Hair follicular keratinocyte (primary cell): Measurements from ENCODE around the gene GLIPR2. TPM values are rescaled to one million over a fixed set of nuclear protein-coding genes. Genes with fewer than 3 reads are reported as not detected.

Experiments
- total RNA-seq: library from RNA; depleted of rRNA; stranded (reverse); fragments of >200 nt; gene quantifications from 2 replicates; pipeline ENCODE4 v1.2.3, GENCODE V29; 2015

Gene GLIPR2
- total RNA-seq, result 0.86 and 1.7 TPM in 2 replicates

GRCh38 chr9:36136272-36136893 lies at the start of gene GLIPR2:
Gene GLIPR2, plus strand, starts transcription at chr9:36136733. Its CDS starts 46 bp downstream, at chr9:36136779.

GRCh38 chr9:36169166-36169565 lies 32.6 kb downstream of the GLIPR2 start, which contains the start of gene CCIN:
Gene CCIN, plus strand, starts transcription at chr9:36169388. Its CDS starts 115 bp downstream, at chr9:36169503.

GRCh38 chr9:36190388-36191289 lies 54.1 kb downstream of the GLIPR2 start, which contains the start of gene CLTA:
Gene CLTA, plus strand, starts transcription at chr9:36190921. Its CDS starts 136 bp downstream, at chr9:36191057.

Other genes with a start within 250 kb of the GLIPR2 start
- gene HRCT1, start 230.5 kb upstream of the GLIPR2 start, total RNA-seq, result 0.68 and 1.0 TPM in 2 replicates
- not detected in 2 replicates for gene SPAAR, start 227.2 kb upstream of the GLIPR2 start, total RNA-seq
- gene OR2S2, start 178.6 kb upstream of the GLIPR2 start, total RNA-seq, result not detected in 2 replicates
- gene RECK, start 99.8 kb upstream of the GLIPR2 start, total RNA-seq, result 1.7 and 3.2 TPM in 2 replicates
- not detected in 2 replicates for gene CCIN, start 32.7 kb downstream of the GLIPR2 start, total RNA-seq
- 253 and 302 TPM in 2 replicates for gene CLTA, start 54.2 kb downstream of the GLIPR2 start, total RNA-seq
- gene GNE, start 121.7 kb downstream of the GLIPR2 start, total RNA-seq, result 16.1 and 20.3 TPM in 2 replicates